HEK293 (cell line): ENCODE measurements around the gene FGD3.

Experiments used
- CTCF ChIP-seq: fragments of 450-650 bp; formaldehyde crosslinking; IDR thresholded peaks from 2 replicates; pipeline ENCODE4 v1.5.1; 2016; ENCODE audit warnings: missing biosample characterization, missing genetic modification characterization
- KLF16 ChIP-seq: fragments of 450-650 bp; formaldehyde crosslinking; IDR thresholded peaks from 2 replicates; pipeline ENCODE4 v1.5.1; 2017; ENCODE audit warnings: missing biosample characterization, missing genetic modification characterization
- KLF9 ChIP-seq: fragments of 450-650 bp; formaldehyde crosslinking; IDR thresholded peaks from 2 replicates; pipeline ENCODE4 v1.5.1; 2016; ENCODE audit warnings: missing biosample characterization, missing genetic modification characterization, low read depth
- OSR2 ChIP-seq: fragments of 450-650 bp; formaldehyde crosslinking; IDR thresholded peaks from 2 replicates; pipeline ENCODE4 v1.5.1; 2016; ENCODE audit warnings: missing biosample characterization, missing genetic modification characterization
- YY1 ChIP-seq: fragments of 450-650 bp; formaldehyde crosslinking; IDR thresholded peaks from 2 replicates; pipeline ENCODE4 v1.5.1; 2018; ENCODE audit warnings: missing biosample characterization, missing genetic modification characterization
- ZFP3 ChIP-seq: fragments of 450-650 bp; formaldehyde crosslinking; IDR thresholded peaks from 2 replicates; pipeline ENCODE4 v1.5.1; 2016; ENCODE audit warnings: low read depth, missing biosample characterization, missing genetic modification characterization
- ZNF133 ChIP-seq: fragments of 450-650 bp; formaldehyde crosslinking; IDR thresholded peaks from 2 replicates; pipeline ENCODE4 v1.5.1; 2016; ENCODE audit warnings: missing biosample characterization, missing genetic modification characterization
- ZNF221 ChIP-seq: fragments of 450-650 bp; formaldehyde crosslinking; IDR thresholded peaks from 2 replicates; pipeline ENCODE4 v1.5.1; 2017; ENCODE audit warnings: missing biosample characterization, missing genetic modification characterization, borderline replicate concordance
- ZNF280C ChIP-seq: fragments of 450-650 bp; formaldehyde crosslinking; IDR thresholded peaks from 2 replicates; pipeline ENCODE4 v1.5.1; 2016; ENCODE audit warnings: missing biosample characterization, missing genetic modification characterization
- ZNF292 ChIP-seq: fragments of 450-650 bp; formaldehyde crosslinking; IDR thresholded peaks from 2 replicates; pipeline ENCODE4 v1.5.1; 2016; ENCODE audit warnings: low read depth, missing biosample characterization, missing genetic modification characterization, borderline replicate concordance
- ZNF350 ChIP-seq: fragments of 450-650 bp; formaldehyde crosslinking; IDR thresholded peaks from 2 replicates; pipeline ENCODE4 v1.5.0; 2017; ENCODE audit warnings: missing biosample characterization, mild to moderate bottlenecking, missing genetic modification characterization
- ZNF501 ChIP-seq: fragments of 450-650 bp; formaldehyde crosslinking; IDR thresholded peaks from 2 replicates; pipeline ENCODE4 v1.5.1; 2016; ENCODE audit warnings: missing biosample characterization, missing genetic modification characterization
- ZNF747 ChIP-seq: fragments of 450-650 bp; formaldehyde crosslinking; IDR thresholded peaks from 2 replicates; pipeline ENCODE4 v1.5.1; 2016; ENCODE audit warnings: missing biosample characterization, missing genetic modification characterization
- TF ChIP-seq, protein P1 (sequence below): fragments of 450-650 bp; formaldehyde crosslinking; IDR thresholded peaks from 2 replicates; pipeline ENCODE4 v1.5.1; 2016; ENCODE audit warnings: missing biosample characterization, missing genetic modification characterization

DNA sequence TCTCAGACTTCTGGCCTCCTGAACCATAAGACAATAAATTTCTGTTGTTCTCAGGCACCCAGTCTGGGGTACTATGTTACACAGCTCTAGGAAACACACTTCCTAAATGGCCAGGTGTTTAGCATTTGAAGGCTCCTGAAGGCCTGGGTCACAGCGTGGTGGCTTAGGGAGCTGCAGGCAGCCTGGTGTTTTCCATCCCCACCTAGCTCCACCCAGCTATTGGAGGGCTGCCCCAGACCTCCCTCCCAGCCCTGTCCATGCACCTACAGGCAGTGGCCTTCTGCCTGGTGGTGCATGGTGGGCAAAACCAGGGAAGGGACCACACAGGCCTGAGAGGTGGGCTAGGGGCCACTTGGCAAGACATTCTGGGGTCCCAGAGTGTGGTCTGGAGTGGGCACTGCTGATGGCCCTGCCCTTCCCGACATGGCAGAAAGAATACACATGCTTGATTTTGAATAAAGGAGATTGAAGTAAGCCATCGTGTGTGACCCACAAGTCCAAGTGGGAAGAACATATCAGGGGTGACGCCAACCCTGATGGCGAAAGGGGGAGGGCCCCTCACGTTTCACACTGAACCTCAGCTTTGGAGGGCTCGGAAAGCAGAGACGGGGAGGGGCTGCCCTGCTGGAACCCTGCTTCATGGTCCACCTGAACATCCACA, 109.8 kb downstream of the FGD3 start:
- no peak for TF ChIP-seq CTCF (tag by site-specific recombination)
- TF ChIP-seq YY1 (tag by site-specific recombination) = no peak
- no peak for TF ChIP-seq ZFP3 (tag by site-specific recombination)
- TF ChIP-seq ZNF280C (tag by site-specific recombination) = no peak
- no peak for TF ChIP-seq ZNF292 (tag by site-specific recombination)
- TF ChIP-seq ZNF221 (tag by site-specific recombination) = no peak
- TF ChIP-seq ZNF747 (tag by site-specific recombination) = no peak
- TF ChIP-seq, protein P1, sequence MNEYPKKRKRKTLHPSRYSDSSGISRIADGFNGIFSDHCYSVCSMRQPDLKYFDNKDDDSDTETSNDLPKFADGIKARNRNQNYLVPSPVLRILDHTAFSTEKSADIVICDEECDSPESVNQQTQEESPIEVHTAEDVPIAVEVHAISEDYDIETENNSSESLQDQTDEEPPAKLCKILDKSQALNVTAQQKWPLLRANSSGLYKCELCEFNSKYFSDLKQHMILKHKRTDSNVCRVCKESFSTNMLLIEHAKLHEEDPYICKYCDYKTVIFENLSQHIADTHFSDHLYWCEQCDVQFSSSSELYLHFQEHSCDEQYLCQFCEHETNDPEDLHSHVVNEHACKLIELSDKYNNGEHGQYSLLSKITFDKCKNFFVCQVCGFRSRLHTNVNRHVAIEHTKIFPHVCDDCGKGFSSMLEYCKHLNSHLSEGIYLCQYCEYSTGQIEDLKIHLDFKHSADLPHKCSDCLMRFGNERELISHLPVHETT (tag by site-specific recombination) = no peak
- TF ChIP-seq ZNF350 = no peak
- no peak for TF ChIP-seq KLF9 (tag by site-specific recombination)
- TF ChIP-seq OSR2 (tag by site-specific recombination) = no peak
- TF ChIP-seq ZNF133 (tag by site-specific recombination) = no peak
- no peak for TF ChIP-seq ZNF501 (tag by site-specific recombination)
- TF ChIP-seq KLF16 (tag by site-specific recombination) = no peak
